NCI-H128 (cell line): Measurements from ENCODE around the gene FSTL4.

Source experiments
- DNase-seq: peaks from one replicate; lab custom pipeline; 2025; ENCODE audit not compliant: unreplicated experiment; lab: John Stamatoyannopoulos, UW

FSTL4 gene

DNA sequence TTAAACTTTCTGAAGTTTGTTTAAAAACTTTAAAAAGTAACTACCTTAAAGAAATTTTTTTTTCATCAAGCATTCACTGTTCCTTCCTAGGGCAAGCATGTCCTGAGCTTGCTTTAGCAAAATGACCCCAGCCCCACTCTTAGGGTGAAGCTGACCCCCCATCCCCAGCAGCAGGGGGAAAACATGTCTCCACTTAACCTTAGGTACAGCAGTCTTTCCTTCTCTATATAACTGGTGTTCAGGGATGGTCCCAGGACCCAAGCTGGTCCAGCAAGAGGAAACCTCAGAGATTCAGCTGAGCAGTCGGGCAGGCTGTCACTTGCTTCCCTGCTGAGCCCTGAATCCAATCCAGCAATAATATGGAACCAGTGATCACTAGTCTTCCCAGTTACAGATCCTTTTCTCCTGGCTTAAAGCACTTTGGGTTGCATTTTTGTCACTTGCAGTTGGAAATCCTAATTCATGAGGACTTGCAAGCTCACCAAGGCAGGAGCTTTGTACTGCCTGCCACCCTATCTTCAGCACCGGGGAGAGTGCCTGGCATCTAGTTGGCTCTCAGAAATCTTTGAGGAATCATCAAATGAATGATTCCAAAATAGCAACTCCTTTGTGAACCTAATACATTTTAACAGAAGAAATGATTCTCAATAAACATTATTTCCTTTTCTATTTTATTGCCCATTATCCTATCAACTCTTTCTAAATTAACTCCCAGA is 91.2 kb downstream of the FSTL4 start:
- no peak for DNase-seq

DNA sequence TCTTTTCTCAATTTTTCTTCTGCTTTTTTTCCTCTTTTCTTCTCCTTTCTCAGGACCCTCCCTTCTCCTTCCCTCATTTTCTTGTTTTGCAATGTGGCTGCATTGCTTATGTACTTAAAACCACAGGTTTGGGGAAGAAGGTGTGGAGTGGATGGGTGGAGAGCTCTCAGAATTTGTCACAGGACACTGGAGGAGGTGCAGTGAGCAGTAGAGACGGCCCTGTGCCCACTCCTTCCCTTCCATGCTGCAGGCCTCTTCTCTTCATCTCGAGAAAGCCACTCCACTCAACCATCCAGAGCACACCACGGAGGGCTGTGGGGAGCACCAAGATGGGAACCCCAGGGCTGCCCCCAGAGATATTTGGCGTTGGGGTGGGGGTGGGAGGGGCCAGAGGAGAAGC is 92.3 kb downstream of the FSTL4 start:
- no peak for DNase-seq

GRCh38 chr5:133519191-133519590 is 93.2 kb downstream of the FSTL4 start:
- no peak for DNase-seq

DNA sequence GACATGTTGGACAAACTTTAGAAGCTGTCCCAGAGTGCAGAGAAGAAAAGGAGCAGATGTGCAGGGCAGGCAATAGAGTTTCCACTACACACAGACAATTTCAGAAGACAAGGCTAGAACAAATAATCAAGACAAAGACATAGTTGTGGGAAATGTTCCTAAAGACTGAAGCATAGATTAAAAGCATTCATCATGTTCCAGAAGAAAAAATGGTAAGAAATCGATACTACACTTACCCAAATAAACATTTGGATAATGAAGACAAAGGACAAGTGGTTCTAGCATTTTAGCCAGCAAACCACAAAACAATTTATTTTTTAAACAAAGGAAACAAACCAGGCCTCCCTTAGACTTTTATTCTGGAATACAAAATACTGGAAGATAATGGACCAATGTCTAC is 97.9 kb downstream of the FSTL4 start:
- DNase-seq = no peak

GRCh38 chr5:133512896-133513295 is 99.4 kb downstream of the FSTL4 start:
- DNase-seq = no peak

- DNase-seq = no peak
These were observed 100.6 kb downstream of the FSTL4 start for GRCh38 chr5:133511653-133512235.

- no peak for DNase-seq
These were observed 101.6 kb downstream of the FSTL4 start for GRCh38 chr5:133510634-133511262.

DNA sequence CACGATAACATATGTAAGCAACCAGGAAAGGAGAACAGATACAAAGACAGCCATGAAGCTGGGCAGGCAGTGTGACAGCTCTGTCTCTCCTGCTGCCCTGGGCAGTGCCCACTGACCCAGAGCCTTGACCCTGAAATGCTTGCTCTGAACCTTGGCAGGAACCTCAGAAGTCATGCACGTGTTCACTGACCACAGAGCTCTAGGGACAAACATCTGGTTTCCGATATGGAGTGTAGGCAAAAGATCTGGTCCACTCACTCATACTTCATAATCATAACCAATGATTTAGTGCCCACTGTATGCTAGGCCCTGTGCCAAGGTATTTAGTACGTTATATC is 102.6 kb downstream of the FSTL4 start:
- no peak for DNase-seq

DNA sequence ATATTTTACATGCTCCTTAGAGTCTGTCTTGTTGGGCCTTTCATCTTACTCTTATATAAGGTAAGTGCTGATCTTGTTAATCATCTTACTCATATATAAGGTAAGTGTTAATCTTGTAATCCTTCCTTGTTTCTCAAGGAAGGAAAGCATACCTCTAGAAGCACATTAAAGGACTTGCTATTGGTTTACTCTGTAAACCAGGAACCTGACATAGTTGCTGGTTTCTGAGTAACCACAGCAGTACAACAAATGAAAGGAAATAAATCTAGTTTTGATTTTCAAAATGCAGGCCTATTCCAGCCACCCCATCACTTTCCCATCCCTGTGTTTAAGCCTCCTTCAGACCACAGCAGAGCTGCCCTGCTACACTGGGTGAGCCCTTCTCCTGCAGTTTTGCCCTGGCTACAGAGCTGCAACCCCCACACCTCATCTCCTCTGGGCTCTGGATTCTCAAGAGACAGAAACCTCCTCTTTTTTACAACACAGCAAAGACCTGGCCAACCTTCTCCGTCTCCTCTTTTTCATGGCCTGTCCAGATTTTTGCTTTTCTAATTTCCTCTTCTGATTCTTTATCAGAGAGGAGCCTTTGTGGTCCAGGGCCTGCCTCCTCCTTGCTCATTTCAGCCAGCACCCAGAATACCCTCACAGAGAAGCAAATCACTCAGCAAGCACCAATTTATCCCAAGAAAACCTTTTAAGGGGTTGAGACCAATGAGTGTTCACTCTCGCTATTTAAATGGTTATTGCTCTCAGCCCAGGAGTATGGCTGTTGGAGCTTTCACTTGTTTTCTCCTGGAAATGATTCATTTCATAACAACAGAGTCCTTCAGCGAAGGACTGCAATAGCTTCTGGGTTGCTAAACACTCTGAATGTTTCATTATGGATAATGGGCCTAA is 103.2 kb downstream of the FSTL4 start:
- no peak for DNase-seq

- DNase-seq = no peak
These were observed 104.0 kb downstream of the FSTL4 start for GRCh38 chr5:133508331-133508730.

DNA sequence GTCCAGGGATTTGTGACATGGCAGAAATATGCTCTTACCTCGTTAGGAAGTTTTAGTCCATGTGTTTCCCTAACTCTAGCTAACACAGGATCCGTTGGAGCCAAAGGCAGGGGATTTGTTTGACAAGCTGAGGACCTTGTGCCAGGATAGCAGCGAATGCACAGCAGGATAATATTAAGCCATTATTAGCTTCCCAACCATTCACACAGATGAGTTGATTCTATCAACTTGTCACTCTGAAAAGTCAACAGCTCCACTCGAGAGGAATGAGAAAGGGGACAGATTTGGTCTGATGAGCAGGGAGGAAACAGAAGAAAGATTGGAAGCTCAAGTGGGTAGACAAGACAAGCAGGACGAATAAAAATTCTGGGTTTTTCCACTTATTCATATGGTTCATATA is 106.2 kb downstream of the FSTL4 start:
- DNase-seq = no peak

DNA sequence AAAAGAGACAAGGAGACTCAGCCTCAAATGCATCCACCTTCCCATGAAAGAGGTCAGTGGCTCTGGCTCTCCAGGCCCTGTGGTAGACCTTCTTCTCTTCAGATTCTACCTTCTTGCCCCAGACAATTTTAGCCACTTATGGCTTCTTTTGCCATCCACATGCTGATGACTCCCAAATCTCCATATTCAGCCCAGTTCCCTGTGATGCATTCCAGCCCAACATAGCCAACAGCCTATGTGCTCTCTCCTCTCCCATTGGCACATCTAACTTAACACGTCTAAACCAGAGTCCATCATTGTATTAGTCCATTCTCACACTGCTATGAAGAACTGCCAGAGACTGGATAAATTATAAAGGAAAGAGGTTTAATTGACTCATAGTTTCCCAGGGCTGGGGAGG is 108.8 kb downstream of the FSTL4 start:
- DNase-seq = no peak

- no peak for DNase-seq
These were observed 112.4 kb downstream of the FSTL4 start for GRCh38 chr5:133499895-133500294.

DNA sequence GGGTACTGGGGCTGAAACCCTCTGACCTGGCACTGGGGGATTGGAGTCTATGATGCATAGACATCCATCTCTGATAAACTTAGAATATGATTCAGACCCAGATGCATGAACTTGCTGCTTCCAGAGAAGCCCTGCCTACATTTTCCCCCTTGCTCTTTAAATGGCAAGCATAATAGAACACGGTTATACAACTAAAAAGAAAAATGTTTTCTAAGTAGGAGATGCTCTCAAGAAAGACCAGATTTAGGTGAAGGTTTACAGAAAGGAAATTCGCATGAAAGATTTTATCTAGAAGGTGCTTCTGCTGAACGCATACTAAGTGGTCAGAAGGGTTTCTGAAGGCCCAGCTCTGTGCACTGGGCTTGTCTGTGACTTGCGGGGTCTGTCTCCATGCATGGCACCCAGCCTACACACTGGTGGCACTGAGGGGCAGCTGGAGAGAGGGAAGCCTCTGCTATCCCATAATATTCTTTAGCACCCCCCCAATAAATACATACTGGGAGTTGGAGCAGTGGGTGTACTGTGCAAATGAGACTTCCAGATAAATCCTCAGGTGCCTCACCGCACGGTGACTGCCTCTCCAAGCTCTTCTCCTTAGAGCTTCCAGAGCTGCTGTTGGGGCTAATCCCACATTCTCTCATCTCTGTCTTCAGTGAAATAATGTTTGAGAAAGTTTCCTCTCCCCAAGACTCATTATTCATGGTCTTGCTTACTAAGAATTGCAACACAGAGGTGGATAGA is 114.6 kb downstream of the FSTL4 start:
- DNase-seq = no peak

GRCh38 chr5:133496631-133497030 is 115.7 kb downstream of the FSTL4 start:
- no peak for DNase-seq

GRCh38 chr5:133494923-133495246 is 117.5 kb downstream of the FSTL4 start:
- no peak for DNase-seq

DNA sequence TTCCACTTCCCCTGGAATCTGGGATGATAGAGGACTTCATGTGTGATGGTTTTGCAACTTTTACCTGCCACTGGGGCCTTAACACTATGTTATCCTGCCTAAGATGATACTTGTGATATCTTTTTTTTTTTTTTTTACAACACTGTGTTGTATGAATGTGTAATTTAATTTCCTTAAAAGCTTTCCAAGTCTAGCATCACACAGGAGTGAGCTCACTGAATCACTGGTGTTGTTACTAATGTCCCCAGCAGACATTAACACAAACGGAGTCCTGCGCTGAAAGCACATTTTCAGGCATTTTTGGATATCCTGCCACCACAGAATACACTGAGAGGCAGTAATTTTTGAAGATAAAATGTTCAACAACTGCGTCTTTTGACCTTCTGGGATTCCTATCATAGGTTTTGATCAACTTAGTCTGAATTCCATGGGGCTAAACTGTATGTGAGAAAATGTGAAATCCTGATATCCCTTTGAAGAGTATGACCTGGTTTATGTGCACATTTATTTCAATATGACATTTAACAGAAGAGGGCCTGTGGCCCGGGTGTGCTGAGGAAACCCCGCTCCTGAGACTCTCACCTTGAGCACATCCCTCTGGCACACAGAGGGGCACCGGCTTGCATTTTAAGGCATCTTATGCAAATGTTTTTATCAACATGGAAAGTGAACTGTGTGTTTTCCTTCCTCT is 118.0 kb downstream of the FSTL4 start:
- DNase-seq = no peak

GRCh38 chr5:133489632-133490031 is 122.7 kb downstream of the FSTL4 start:
- DNase-seq = no peak

DNA sequence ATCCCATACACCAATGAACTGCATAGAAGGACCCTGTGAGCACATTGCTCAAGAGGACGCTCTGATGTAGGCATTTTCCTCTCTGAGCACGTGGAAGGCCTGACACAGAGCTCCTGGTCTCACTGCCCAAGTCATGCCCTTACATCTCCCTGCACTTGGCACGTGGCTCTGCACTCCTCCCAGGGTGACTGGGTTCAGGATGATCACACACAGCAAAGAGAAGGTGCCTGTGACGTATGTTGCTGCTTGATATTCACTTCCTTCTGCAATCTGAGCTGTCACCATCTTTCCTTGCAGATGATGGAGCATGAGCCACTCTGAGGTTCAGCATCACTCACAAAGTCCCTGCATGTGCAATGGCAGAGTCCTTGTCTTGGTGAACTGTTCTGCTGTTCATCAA is 125.2 kb downstream of the FSTL4 start:
- no peak for DNase-seq

DNA sequence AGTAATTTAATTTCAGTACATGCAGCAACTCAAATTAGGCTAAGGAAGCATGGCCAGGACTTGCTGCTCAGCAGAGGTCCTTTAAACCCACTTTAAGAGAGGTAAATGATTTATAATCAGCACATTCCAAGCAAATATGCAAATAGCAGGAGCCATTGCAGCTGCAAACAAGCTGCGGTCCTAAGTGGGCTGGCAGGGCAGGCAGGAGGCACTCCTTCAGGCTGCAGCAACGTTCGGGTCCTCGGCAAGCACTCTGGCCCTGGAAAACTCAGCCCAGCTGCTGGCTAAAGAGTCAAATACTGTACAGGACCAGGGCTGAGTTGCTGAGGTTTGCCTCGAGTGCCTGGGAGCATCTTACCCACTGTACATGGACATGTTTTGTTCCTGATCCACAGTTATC is 126.9 kb downstream of the FSTL4 start:
- DNase-seq = no peak
